PC-9 (cell line): Measurements from ENCODE around the gene TTC31. TPM values are rescaled to one million over a fixed set of nuclear protein-coding genes. Genes with fewer than 3 reads are reported as not detected.

Experiments
- BruUV-seq: library from RNA; stranded (reverse); fragments of 400-500 nt; replicated peaks from 2 replicates; lab custom pipeline; 2021; lab: Mats Ljungman, UMichigan
- CTCF ChIA-PET: fragments of 300-600 bp; sonication (Branson Sonifier 250); formaldehyde crosslinking; loops from one replicate; lab custom pipeline; 2022; ENCODE audit warnings: antibody characterized with exemption; lab: Charles Lee
- POLR2A ChIA-PET: fragments of 300-600 bp; sonication (Branson Sonifier 250); formaldehyde crosslinking; loops from one replicate; lab custom pipeline; 2022; ENCODE audit warnings: antibody characterized with exemption; ENCODE audit not compliant: unreplicated experiment; lab: Charles Lee
- DNase-seq, 2 experiments: peaks; one replicate each; pipeline versions ENCODE4 v3.0.0 to v3.0.0-alpha.2; 2015 to 2022; ENCODE audit warnings: mixed read lengths in 1 of 2
- H2AFZ ChIP-seq: fragments of 200-600 bp; sonication (generic); 2 replicates; pipeline ENCODE4 v1.8.1; 2017; ENCODE audit warnings: antibody characterized with exemption
- H3F3A ChIP-seq: fragments of 200-600 bp; sonication (generic); 2 replicates; pipeline ENCODE4 v1.8.1; 2017; ENCODE audit warnings: antibody characterized with exemption, mild to moderate bottlenecking, low read depth; ENCODE audit not compliant: insufficient read depth
- H3K27ac ChIP-seq: fragments of 200-600 bp; sonication (generic); 2 replicates; pipeline ENCODE4 v1.6.1; 2016; ENCODE audit warnings: mixed run types
- H3K27me3 ChIP-seq: fragments of 200-600 bp; sonication (generic); 2 replicates; pipeline ENCODE4 v1.6.1; 2016; ENCODE audit warnings: low read depth, mixed run types; ENCODE audit not compliant: insufficient read depth
- H3K36me3 ChIP-seq: fragments of 200-600 bp; sonication (generic); 2 replicates; pipeline ENCODE4 v1.6.1; 2016; ENCODE audit warnings: low read depth, mixed run types
- H3K4me1 ChIP-seq: fragments of 200-600 bp; sonication (generic); replicated peaks from 2 replicates; pipeline ENCODE4 v1.6.1; 2016; ENCODE audit warnings: mixed run types; ENCODE audit not compliant: insufficient read depth
- H3K4me2 ChIP-seq: fragments of 200-600 bp; sonication (generic); 2 replicates; pipeline ENCODE4 v1.6.1; 2017; ENCODE audit warnings: mixed run types
- H3K4me3 ChIP-seq: fragments of 200-600 bp; sonication (generic); 2 replicates; pipeline ENCODE4 v1.6.1; 2016; ENCODE audit warnings: mixed run types
- H3K79me2 ChIP-seq: fragments of 200-600 bp; sonication (generic); 2 replicates; pipeline ENCODE4 v1.6.1; 2017; ENCODE audit warnings: low read depth, mixed run types
- H3K9me2 ChIP-seq: fragments of 200-600 bp; sonication (generic); 2 replicates; pipeline ENCODE4 v1.8.1; 2017; ENCODE audit warnings: mild to moderate bottlenecking; ENCODE audit not compliant: insufficient read depth
- H3K9me3 ChIP-seq: fragments of 200-600 bp; sonication (generic); 2 replicates; pipeline ENCODE4 v1.8.1; 2016; ENCODE audit warnings: low read depth; ENCODE audit not compliant: insufficient read depth
- H4K20me1 ChIP-seq: fragments of 200-600 bp; sonication (generic); 2 replicates; pipeline ENCODE4 v1.8.1; 2017; ENCODE audit not compliant: insufficient read depth
- CTCF ChIP-seq: fragments of 200-600 bp; sonication (generic); conservative IDR thresholded peaks from 2 replicates; pipeline ENCODE4 v1.6.1; 2017; ENCODE audit warnings: mixed run types, antibody characterized with exemption, mild to moderate bottlenecking, moderate library complexity
- EZH2 ChIP-seq: fragments of 200-600 bp; sonication (generic); IDR thresholded peaks from 2 replicates; pipeline ENCODE4 v1.8.0; 2017; ENCODE audit warnings: antibody characterized with exemption, low read depth
- intact Hi-C: fragments of 100-400 bp; cut with micrococcal nuclease; formaldehyde crosslinking; loops from one replicate; pipeline ENCODE4 v1.10.0; 2022; ENCODE audit not compliant: unreplicated experiment
- total RNA-seq: library from RNA; stranded (reverse); gene quantifications from 2 replicates; pipeline ENCODE4 v1.2.3, GENCODE V29; 2021

TTC31 gene
- total RNA-seq, 1 experiment from 2014 or later: 20.1 TPM

GRCh38 chr2:74533464-74533863 is 50.6 kb downstream of the TTC31 start:
- Histone ChIP-seq H3F3A (peaks cover 9% of the 10 kb centered on the region; the same call in 1 of the 2 replicates), H3K27ac (no peak overlapping the region), H3K4me3 (no peak overlapping the region), H3K4me2 (no peak overlapping the region), H2AFZ (no peak overlapping the region), H3K9me2 (no peaks in the 10 kb centered on the region), H3K27me3 (no peaks in the 10 kb centered on the region), H4K20me1 (peaks cover 1% of the 10 kb centered on the region; the same call in 1 of the 2 replicates), H3K79me2 (peaks cover 19% of the 10 kb centered on the region), H3K36me3 (no peaks in the 10 kb centered on the region), H3K9me3 (no peaks in the 10 kb centered on the region), H3K4me1 (peaks cover 9% of the 10 kb centered on the region)
- DNase-seq: no peak
- intact Hi-C loops: loop anchor here (5.0 kb wide), 3 partner anchors 54 to 266 kb away; no protein-coding TSS in a partner anchor
- ChIA-PET POLR2A (no interaction called here), CTCF (no interaction called here)
- no TSS peak for BruUV-seq
- TF ChIP-seq CTCF (no peak), EZH2 (no peak)

- intact Hi-C loops: loop anchor here (5.0 kb wide), 3 partner anchors 53 to 267 kb away; no protein-coding TSS in a partner anchor
- H3F3A ChIP-seq: peaks cover 6% of the 10 kb centered on the region; the same call in 1 of the 2 replicates
- no peaks in the 10 kb centered on the region for H3K27me3 ChIP-seq
- no peak overlapping the region for H3K4me3 ChIP-seq
- H3K4me1 ChIP-seq: peaks cover 8% of the 10 kb centered on the region; the same call in 1 of the 2 replicates
- H4K20me1 ChIP-seq: no peaks in the 10 kb centered on the region
- H2AFZ ChIP-seq: no peak overlapping the region
- no peak overlapping the region for H3K4me2 ChIP-seq
- BruUV-seq: no TSS peak
- DNase-seq: no peak
- H3K9me3 ChIP-seq: no peaks in the 10 kb centered on the region
- no peak overlapping the region for H3K27ac ChIP-seq
- TF ChIP-seq EZH2 (no peak), CTCF (no peak)
- no peaks in the 10 kb centered on the region for H3K9me2 ChIP-seq
- POLR2A ChIA-PET: no interaction called here
- no peaks in the 10 kb centered on the region for H3K36me3 ChIP-seq
- H3K79me2 ChIP-seq: peaks cover 10% of the 10 kb centered on the region; the same call in 1 of the 2 replicates
- CTCF ChIA-PET: no interaction called here
Measured at GRCh38 chr2:74534411-74534810, 51.5 kb downstream of the TTC31 start.

GRCh38 chr2:74535440-74535965 is 52.6 kb downstream of the TTC31 start:
- no peaks in the 10 kb centered on the region for H3K9me3 ChIP-seq
- no peak overlapping the region for H3K4me3 ChIP-seq
- no TSS peak for BruUV-seq
- DNase-seq: no peak
- no peaks in the 10 kb centered on the region for H3K27me3 ChIP-seq
- no peak for TF ChIP-seq CTCF
- H2AFZ ChIP-seq: no peak overlapping the region
- ChIA-PET CTCF (no interaction called here), POLR2A (no interaction called here)
- H4K20me1 ChIP-seq: no peaks in the 10 kb centered on the region
- H3K9me2 ChIP-seq: no peaks in the 10 kb centered on the region
- H3K27ac ChIP-seq: no peak overlapping the region
- no peak overlapping the region for H3K4me2 ChIP-seq
- H3F3A ChIP-seq: peaks cover 6% of the 10 kb centered on the region; the same call in 1 of the 2 replicates
- peaks cover 8% of the 10 kb centered on the region; the same call in 1 of the 2 replicates for H3K4me1 ChIP-seq
- intact Hi-C loops: no loop called here
- peaks cover 9% of the 10 kb centered on the region; the same call in 1 of the 2 replicates for H3K79me2 ChIP-seq
- no peaks in the 10 kb centered on the region for H3K36me3 ChIP-seq
